HEK293T (cell line): ENCODE measurements around the gene PDGFA.

Experiments
- CTCF ChIA-PET: fragments of 350-600 bp; formaldehyde crosslinking; extraction: SDS; loops from one replicate; lab custom pipeline; 2021; ENCODE audit warnings: antibody characterized with exemption, inconsistent platforms; lab: Yijun Ruan, JAX
- POLR2A ChIA-PET: fragments of 350-600 bp; formaldehyde crosslinking; extraction: SDS; loops from one replicate; lab custom pipeline; 2020; ENCODE audit warnings: antibody characterized with exemption, inconsistent platforms; lab: Yijun Ruan, JAX
- DNase-seq: peaks from one replicate; pipeline ENCODE4 v3.0.0; 2012; ENCODE audit warnings: mixed read lengths; ENCODE audit errors: extremely low spot score
- ARNT ChIP-seq: fragments of 450-650 bp; IDR thresholded peaks from 2 replicates; pipeline ENCODE4 v1.6.1; 2017; ENCODE audit warnings: mild to moderate bottlenecking
- BHLHE40 ChIP-seq: fragments of 450-650 bp; IDR thresholded peaks from 2 replicates; pipeline ENCODE4 v1.6.1; 2016; ENCODE audit warnings: mild to moderate bottlenecking, moderate library complexity, borderline replicate concordance
- CTBP1 ChIP-seq: fragments of 450-650 bp; IDR thresholded peaks from 2 replicates; pipeline ENCODE4 v1.6.1; 2016; ENCODE audit warnings: borderline replicate concordance
- ELF4 ChIP-seq: fragments of 450-650 bp; IDR thresholded peaks from 2 replicates; pipeline ENCODE4 v1.6.1; 2017; ENCODE audit warnings: antibody characterized with exemption
- FOXA1 ChIP-seq: fragments of 450-650 bp; IDR thresholded peaks from 2 replicates; pipeline ENCODE4 v1.6.1; 2016; ENCODE audit warnings: mild to moderate bottlenecking
- FOXM1 ChIP-seq: fragments of 450-650 bp; IDR thresholded peaks from 2 replicates; pipeline ENCODE4 v1.6.1; 2017; ENCODE audit warnings: mild to moderate bottlenecking, borderline replicate concordance
- HDGF ChIP-seq: fragments of 450-650 bp; IDR thresholded peaks from 2 replicates; pipeline ENCODE4 v1.6.1; 2017; ENCODE audit warnings: antibody characterized with exemption, borderline replicate concordance
- L3MBTL2 ChIP-seq: fragments of 450-650 bp; conservative IDR thresholded peaks from 2 replicates; pipeline ENCODE4 v1.6.1; 2016; ENCODE audit warnings: mild to moderate bottlenecking
- LEF1 ChIP-seq: fragments of 450-650 bp; IDR thresholded peaks from 2 replicates; pipeline ENCODE4 v1.6.1; 2017; ENCODE audit warnings: mild to moderate bottlenecking, borderline replicate concordance
- NFRKB ChIP-seq: fragments of 450-650 bp; IDR thresholded peaks from 2 replicates; pipeline ENCODE4 v1.6.1; 2016; ENCODE audit warnings: mild to moderate bottlenecking, moderate library complexity
- PKNOX1 ChIP-seq: fragments of 450-650 bp; IDR thresholded peaks from 2 replicates; pipeline ENCODE4 v1.6.1; 2016
- SP1 ChIP-seq: fragments of 450-650 bp; IDR thresholded peaks from 2 replicates; pipeline ENCODE4 v1.6.1; 2017
- SUZ12 ChIP-seq: fragments of 450-650 bp; IDR thresholded peaks from 2 replicates; pipeline ENCODE4 v1.6.1; 2016; ENCODE audit warnings: mild to moderate bottlenecking
- TARDBP ChIP-seq: fragments of 450-650 bp; IDR thresholded peaks from 2 replicates; pipeline ENCODE4 v1.6.1; 2016
- ZNF384 ChIP-seq: fragments of 450-650 bp; IDR thresholded peaks from 2 replicates; pipeline ENCODE4 v1.6.1; 2016

PDGFA gene

GRCh38 chr7:519484-520390 is at the start of gene PDGFA:
Gene PDGFA (minus strand): TSS chr7:519846. CDS start chr7:519001, 845 bp downstream.
- no peak for TF ChIP-seq ARNT
- peak; percentile 60 for DNase-seq
- POLR2A ChIA-PET, result no interaction called here

GRCh38 chr7:568031-568951 is 48.6 kb upstream of the PDGFA start:
- ChIA-PET POLR2A (interaction anchor here (0.5 kb wide), 1 partner anchor 748 kb away, joined by 3 read pairs; no protein-coding TSS in a partner anchor), CTCF (no interaction called here)
- DNase-seq, result no peak
- no peak for TF ChIP-seq FOXA1

More at GRCh38 chr7:519484-520390, at the start of gene PDGFA:
- CTCF ChIA-PET, result no interaction called here

DNA sequence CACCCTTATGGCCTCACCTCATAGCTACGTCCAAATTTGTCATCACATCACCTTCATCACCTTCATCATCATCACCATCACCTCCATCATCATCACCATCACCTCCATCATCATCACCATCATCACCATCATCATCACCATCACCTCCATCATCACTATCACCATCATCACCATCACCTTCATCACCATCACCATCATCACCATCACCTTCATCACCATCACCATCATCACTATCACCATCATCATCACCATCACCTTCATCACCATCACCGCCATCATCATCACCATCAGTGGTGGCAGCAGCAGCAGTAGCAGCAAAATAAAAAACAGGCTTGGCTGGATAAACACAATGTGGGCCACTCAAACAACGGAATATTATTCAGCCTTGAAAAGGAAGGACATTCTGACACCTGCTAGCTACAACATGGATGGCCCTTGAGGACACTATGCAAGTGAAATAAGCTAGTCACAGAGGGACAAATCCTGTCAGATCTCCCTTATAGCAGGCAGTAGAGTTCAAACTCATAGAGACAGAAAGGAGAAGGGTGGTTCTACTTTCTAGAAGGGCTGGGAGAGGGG is 47.7 kb upstream of the PDGFA start:
- DNase-seq, result no peak
- POLR2A ChIA-PET, result no interaction called here
- TF ChIP-seq FOXM1 (no peak), SUZ12 (no peak), ELF4 (no peak), CTBP1 (no peak), ZNF384 (no peak), NFRKB (no peak), BHLHE40 (no peak), PKNOX1 (no peak), HDGF (no peak), L3MBTL2 (no peak)
- CTCF ChIA-PET, result no interaction called here

GRCh38 chr7:566100-566499 is 46.5 kb upstream of the PDGFA start:
- CTCF ChIA-PET, result no interaction called here
- no peak for TF ChIP-seq SP1
- no peak for TF ChIP-seq L3MBTL2
- 0 out of 2 replicates have a peak, but pooled peaks have one; percentile 25 for TF ChIP-seq CTBP1
- 0 out of 2 replicates have a peak, but pooled peaks have one; percentile 24 for TF ChIP-seq TARDBP
- TF ChIP-seq HDGF, result no peak
- no peak for DNase-seq
- POLR2A ChIA-PET, result no interaction called here

GRCh38 chr7:564176-564865 is 44.7 kb upstream of the PDGFA start:
- ChIA-PET CTCF (no interaction called here), POLR2A (no interaction called here)
- no peak for DNase-seq
- TF ChIP-seq ARNT (no peak), TARDBP (no peak)

DNA sequence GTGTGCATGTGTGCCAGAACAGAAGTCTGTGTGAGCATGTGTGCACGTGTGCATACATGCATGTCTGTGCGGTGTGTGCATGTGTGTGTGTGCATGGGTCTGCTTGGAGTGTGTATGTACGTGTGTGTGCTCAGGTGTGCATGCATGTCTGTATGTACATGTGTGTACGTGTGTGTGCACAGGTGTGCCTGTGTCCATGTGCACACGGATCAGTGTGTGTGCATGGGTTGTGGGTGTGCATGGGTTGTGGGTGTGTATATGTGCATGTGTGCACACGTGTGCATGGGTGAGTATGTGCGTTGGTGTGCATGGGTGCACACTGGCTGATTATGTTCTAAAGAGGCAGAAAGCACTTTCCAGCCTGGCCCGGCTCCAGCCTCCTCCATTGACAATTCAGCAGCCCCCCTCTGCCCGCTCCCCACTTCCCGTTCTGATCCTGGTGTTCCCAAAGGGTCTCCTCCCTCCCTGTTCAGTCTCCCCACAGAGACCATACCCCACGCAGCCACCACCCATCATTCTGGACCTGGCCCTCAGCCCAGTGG is 44.1 kb upstream of the PDGFA start:
- TF ChIP-seq BHLHE40 (no peak), NFRKB (no peak), FOXM1 (no peak), CTBP1 (no peak), SUZ12 (no peak), LEF1 (no peak), ZNF384 (no peak)
- CTCF ChIA-PET, result no interaction called here
- no peak for DNase-seq
- POLR2A ChIA-PET, result no interaction called here

DNA sequence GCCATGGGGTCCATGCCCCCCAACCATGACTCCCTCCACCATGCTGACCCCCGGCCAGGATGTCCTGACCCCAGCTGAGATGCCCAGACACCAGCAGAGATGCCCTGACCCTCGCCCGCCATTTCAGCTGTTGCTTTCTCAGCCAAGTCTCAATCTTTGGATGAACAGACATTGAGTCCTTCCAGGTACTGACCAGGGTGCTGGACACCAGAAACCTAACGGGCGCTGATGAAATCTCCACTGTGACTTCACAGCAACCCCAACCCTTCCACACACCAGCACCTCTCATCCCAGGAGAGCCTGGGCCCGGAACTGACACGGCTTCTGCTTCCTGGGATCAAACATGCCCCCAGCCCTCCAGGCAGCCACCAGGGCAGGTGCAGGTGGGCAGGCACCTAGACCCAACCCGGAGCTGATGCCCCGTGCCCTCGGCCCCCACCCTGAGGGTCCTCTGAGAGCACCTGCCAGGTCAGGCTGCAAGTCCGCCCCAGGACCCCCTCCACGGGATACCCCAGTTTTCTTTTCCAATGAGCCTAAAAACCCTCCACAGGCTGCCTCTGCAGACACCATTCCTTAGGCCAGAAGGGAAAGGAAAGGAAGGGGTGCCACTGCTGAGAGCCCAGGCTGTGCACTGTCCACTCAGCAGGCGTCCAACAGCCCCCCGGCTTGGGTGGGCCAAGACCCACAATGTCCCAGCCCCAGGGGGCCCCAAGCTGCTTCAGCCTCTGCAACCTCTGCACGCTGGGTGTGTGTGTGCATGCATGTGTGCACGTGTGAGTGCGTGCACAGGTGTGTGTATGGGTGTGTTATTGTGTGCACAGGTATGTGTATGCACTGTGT is 43.4 kb upstream of the PDGFA start:
- no peak for DNase-seq
- TF ChIP-seq BHLHE40, result no peak
- no peak for TF ChIP-seq ARNT
- no peak for TF ChIP-seq LEF1
- TF ChIP-seq PKNOX1, result no peak
- no peak for TF ChIP-seq ELF4
- no peak for TF ChIP-seq TARDBP
- CTCF ChIA-PET, result no interaction called here
- POLR2A ChIA-PET, result no interaction called here
